ENCODE measurements around the gene PLPP2.

PLPP2 gene

GRCh38 chr19:313988-314815, 23.0 kb upstream of the PLPP2 start:
- no peak for DNase-seq (ENCODE audit: low spot score)

- DNase-seq (ENCODE audit: low spot score), result no peak
Measured at GRCh38 chr19:313169-313987, 22.2 kb upstream of the PLPP2 start.

- DNase-seq (ENCODE audit: low spot score), result peak; percentile 20
Measured at GRCh38 chr19:311813-312261, 20.6 kb upstream of the PLPP2 start.

- no peak for DNase-seq (ENCODE audit: low spot score)
Measured at GRCh38 chr19:310781-311496, 19.7 kb upstream of the PLPP2 start.

- DNase-seq (ENCODE audit: low spot score), result peak; percentile 20
Measured at GRCh38 chr19:310141-310651, 19.0 kb upstream of the PLPP2 start.

GRCh38 chr19:309206-309565, 18.0 kb upstream of the PLPP2 start:
- no peak for DNase-seq (ENCODE audit: low spot score)

GRCh38 chr19:308471-309205, 17.4 kb upstream of the PLPP2 start:
- DNase-seq (ENCODE audit: low spot score), result no peak

- no peak for DNase-seq (ENCODE audit: low spot score)
Measured at GRCh38 chr19:307793-308420, 16.7 kb upstream of the PLPP2 start.

GRCh38 chr19:307111-307531, 15.9 kb upstream of the PLPP2 start:
- no peak for DNase-seq (ENCODE audit: low spot score)

- DNase-seq (ENCODE audit: low spot score), result no peak
Measured at GRCh38 chr19:306151-306900, 15.1 kb upstream of the PLPP2 start.

GRCh38 chr19:305240-306150, 14.3 kb upstream of the PLPP2 start:
- no peak for DNase-seq (ENCODE audit: low spot score)

GRCh38 chr19:296476-297225, 5.4 kb upstream of the PLPP2 start:
- DNase-seq (ENCODE audit: low spot score), result no peak

- DNase-seq (ENCODE audit: low spot score), result no peak
Measured at GRCh38 chr19:295687-296370, 4.6 kb upstream of the PLPP2 start.

GRCh38 chr19:294946-295686, 3.9 kb upstream of the PLPP2 start:
- peak; percentile 34 for DNase-seq (ENCODE audit: low spot score)

GRCh38 chr19:294341-294945, 3.2 kb upstream of the PLPP2 start:
- DNase-seq (ENCODE audit: low spot score), result no peak

- DNase-seq (ENCODE audit: low spot score), result no peak
Measured at GRCh38 chr19:293436-294110, 2.4 kb upstream of the PLPP2 start.
